ENCODE data around the gene PFN1. TPM values are rescaled to one million over a fixed set of nuclear protein-coding genes. Genes with fewer than 3 reads are reported as not detected.

PFN1 gene
- total RNA-seq, 1 donor from 2014 or later, result 1,346 TPM

DNA sequence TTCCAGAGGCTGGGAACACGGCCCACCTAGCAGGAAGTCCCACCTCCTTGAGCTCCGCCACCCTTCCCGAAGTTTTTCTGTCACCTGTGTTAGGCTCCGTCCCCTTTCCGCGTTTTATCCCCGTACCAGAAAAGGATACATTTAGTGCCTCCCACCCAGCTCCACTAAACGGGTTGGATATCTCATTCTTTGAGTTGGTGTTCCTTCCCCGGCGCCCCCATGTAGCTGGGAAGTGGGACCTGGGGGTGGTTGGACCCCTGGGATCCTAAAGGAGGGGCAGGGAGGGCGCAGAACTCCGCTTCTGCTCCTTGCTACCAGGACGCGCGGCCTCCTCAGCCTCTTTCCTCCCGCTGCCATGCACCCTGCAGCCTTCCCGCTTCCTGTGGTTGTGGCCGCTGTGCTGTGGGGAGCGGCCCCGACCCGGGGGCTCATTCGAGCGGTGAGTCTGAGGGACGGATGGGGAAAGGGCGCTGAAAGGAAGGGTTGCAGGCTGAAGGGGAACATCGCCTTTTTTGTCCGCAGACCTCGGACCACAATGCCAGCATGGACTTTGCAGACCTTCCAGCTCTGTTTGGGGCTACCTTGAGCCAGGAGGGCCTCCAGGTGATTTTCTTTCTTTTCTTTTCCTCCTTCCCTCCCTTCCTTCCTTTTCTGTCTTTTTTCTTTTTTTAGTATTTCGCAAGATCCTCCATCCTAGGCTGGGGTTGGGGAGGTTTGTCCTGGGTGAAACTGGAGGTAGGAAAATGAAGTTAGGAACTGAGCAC, 7.6 kb downstream of the PFN1 start:
- TF ChIP-seq EZH2 (IDR thresholded peaks at IDR 0.05; ENCODE audit: insufficient read depth, low read length), result no peak
- TF ChIP-seq, protein P1, sequence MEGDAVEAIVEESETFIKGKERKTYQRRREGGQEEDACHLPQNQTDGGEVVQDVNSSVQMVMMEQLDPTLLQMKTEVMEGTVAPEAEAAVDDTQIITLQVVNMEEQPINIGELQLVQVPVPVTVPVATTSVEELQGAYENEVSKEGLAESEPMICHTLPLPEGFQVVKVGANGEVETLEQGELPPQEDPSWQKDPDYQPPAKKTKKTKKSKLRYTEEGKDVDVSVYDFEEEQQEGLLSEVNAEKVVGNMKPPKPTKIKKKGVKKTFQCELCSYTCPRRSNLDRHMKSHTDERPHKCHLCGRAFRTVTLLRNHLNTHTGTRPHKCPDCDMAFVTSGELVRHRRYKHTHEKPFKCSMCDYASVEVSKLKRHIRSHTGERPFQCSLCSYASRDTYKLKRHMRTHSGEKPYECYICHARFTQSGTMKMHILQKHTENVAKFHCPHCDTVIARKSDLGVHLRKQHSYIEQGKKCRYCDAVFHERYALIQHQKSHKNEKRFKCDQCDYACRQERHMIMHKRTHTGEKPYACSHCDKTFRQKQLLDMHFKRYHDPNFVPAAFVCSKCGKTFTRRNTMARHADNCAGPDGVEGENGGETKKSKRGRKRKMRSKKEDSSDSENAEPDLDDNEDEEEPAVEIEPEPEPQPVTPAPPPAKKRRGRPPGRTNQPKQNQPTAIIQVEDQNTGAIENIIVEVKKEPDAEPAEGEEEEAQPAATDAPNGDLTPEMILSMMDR (IDR thresholded peaks at IDR 0.05; ENCODE audit: insufficient read depth, low read depth, low read length), result no peak
- peak overlapping the region; percentile 81 for H2AFZ ChIP-seq (ENCODE audit: low read depth, low read length)

DNA sequence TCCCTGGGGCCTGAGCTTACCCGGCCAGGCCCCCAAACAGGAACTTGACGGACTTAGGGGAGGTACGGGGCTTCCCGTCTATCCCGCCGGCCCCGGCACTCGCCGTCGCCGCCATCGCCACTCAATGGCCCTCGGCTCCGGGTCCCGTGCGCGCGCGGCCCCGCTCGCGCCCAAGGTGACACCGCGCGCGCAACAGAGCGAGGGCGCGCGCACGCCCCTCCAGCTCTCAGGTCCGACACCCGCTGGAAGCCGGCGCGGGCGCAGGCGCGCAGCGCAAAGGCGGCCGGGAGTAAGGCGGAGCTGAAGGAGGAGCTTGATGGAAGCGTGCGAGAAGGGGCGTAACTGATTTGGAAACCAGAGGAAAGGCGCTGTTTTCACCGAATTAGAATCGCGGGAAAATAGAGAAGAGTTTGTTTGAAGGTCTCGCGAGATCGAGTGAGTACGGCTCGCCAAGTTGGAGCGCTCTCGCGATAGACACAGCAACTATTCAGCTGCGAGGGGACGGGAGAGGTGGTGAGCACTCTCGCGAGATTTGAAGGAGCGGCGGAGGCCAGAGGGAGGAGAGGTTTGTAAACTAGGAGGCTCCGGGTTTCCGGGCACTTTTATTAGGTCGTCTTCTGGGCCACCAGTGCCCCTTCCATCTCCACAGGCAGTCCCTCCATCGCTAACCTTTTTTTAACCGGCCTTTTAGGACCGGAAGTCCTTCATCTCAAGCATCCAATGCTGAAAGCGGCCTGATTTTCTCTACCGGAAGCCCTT, 8.4 kb downstream of the PFN1 start, which contains the start of the genes RNF167 and SLC25A11:
Gene RNF167, plus strand, starts transcription at position 473 of the 759 bp plus-strand sequence. CDS start 642 bp downstream, outside the sequence.
Gene SLC25A11, minus strand, starts transcription at position 251 of the 759 bp plus-strand sequence. Its CDS starts 136 bp downstream, at position 115.
- Histone ChIP-seq H3K79me2 (ENCODE audit: insufficient read depth, low read length) (peaks cover 66% of the 10 kb centered on the region), H3K36me3 (ENCODE audit: insufficient read depth, low read length) (peaks cover 25% of the 10 kb centered on the region), H3K4me1 (ENCODE audit: insufficient read depth, low read length) (peaks cover 28% of the 10 kb centered on the region), H3K9me3 (ENCODE audit: insufficient read depth, low read depth, low read length) (no peaks in the 10 kb centered on the region), H3K4me2 (ENCODE audit: low read length) (peak within 1 kb of the TSS; percentile 97), H3K27me3 (ENCODE audit: insufficient read depth, low read length) (no peaks in the 10 kb centered on the region), H3K27ac (ENCODE audit: low read depth, low read length) (peak within 1 kb of the TSS; percentile 96), H3K4me3 (ENCODE audit: insufficient read depth, low read depth, low read length) (peak within 1 kb of the TSS; percentile 85), H3K9ac (ENCODE audit: low read length) (peak within 1 kb of the TSS; percentile 97), H2AFZ (ENCODE audit: low read depth, low read length) (peak within 1 kb of the TSS; percentile 81), H4K20me1 (ENCODE audit: insufficient read depth, low read length) (peaks cover 37% of the 10 kb centered on the region)
- Mint-ChIP-seq H3K4me3 (ENCODE audit: unreplicated experiment) (peak within 1 kb of the TSS; percentile 95), H3K36me3 (ENCODE audit: low read depth, unreplicated experiment) (peaks cover 11% of the 10 kb centered on the region), H3K27me3 (ENCODE audit: low read depth, unreplicated experiment) (no peaks in the 10 kb centered on the region), H3K9me3 (ENCODE audit: unreplicated experiment) (peaks cover 2% of the 10 kb centered on the region), H3K27ac (ENCODE audit: unreplicated experiment) (peak within 1 kb of the TSS; percentile 99), H3K4me1 (ENCODE audit: low read depth, unreplicated experiment) (peaks cover 29% of the 10 kb centered on the region)
- DNase-seq (ENCODE audit: low read depth) (peak; percentile 98), FAIRE-seq (peak; percentile 50)
- TF ChIP-seq EZH2 (IDR thresholded peaks at IDR 0.05; ENCODE audit: insufficient read depth, low read length), result no peak
- TF ChIP-seq, protein P1 (IDR thresholded peaks at IDR 0.05; ENCODE audit: insufficient read depth, low read depth, low read length), result no peak

More for the DNA sequence above, 7.6 kb downstream of the PFN1 start:
- H3K79me2 ChIP-seq (ENCODE audit: insufficient read depth, low read length), result peaks cover 74% of the 10 kb centered on the region
- peaks cover 45% of the 10 kb centered on the region for H4K20me1 ChIP-seq (ENCODE audit: insufficient read depth, low read length)
- H3K27ac ChIP-seq (ENCODE audit: low read depth, low read length), result peak overlapping the region; percentile 96
- no peak for FAIRE-seq
- Mint-ChIP-seq H3K4me3 (ENCODE audit: unreplicated experiment) (peak overlapping the region; percentile 95), H3K36me3 (ENCODE audit: low read depth, unreplicated experiment) (peaks cover 15% of the 10 kb centered on the region), H3K27me3 (ENCODE audit: low read depth, unreplicated experiment) (no peaks in the 10 kb centered on the region), H3K9me3 (ENCODE audit: unreplicated experiment) (peaks cover 2% of the 10 kb centered on the region), H3K27ac (ENCODE audit: unreplicated experiment) (peak overlapping the region; percentile 99), H3K4me1 (ENCODE audit: low read depth, unreplicated experiment) (peaks cover 37% of the 10 kb centered on the region)
- H3K4me3 ChIP-seq (ENCODE audit: insufficient read depth, low read depth, low read length), result peak overlapping the region; percentile 85
- no peaks in the 10 kb centered on the region for H3K27me3 ChIP-seq (ENCODE audit: insufficient read depth, low read length)
- H3K4me2 ChIP-seq (ENCODE audit: low read length), result peak overlapping the region; percentile 97
- DNase-seq (ENCODE audit: low read depth), result no peak
- no peaks in the 10 kb centered on the region for H3K9me3 ChIP-seq (ENCODE audit: insufficient read depth, low read depth, low read length)
- peaks cover 35% of the 10 kb centered on the region for H3K4me1 ChIP-seq (ENCODE audit: insufficient read depth, low read length)
- peaks cover 29% of the 10 kb centered on the region for H3K36me3 ChIP-seq (ENCODE audit: insufficient read depth, low read length)
- H3K9ac ChIP-seq (ENCODE audit: low read length), result peak overlapping the region; percentile 97
